Stimulated activated CD4-positive, alpha-beta T cell treated with anti-CD3 and anti-CD28 coated beads, Interleukin-1b, Interleukin-23, amount 100 ng/mL, for 24 hours (primary cell): ENCODE data around the gene EIF1B.
A peak's percentile ranks its signal among the peaks of the same experiment; 100 is the strongest.

ENCODE experiments used
- DNase-seq, 4 experiments: peaks; one replicate each; pipeline ENCODE4 v3.0.0-alpha.2; 2020; ENCODE audit warnings: low read depth in 4 of 4, low spot score in 1 of 4

Gene EIF1B

DNA sequence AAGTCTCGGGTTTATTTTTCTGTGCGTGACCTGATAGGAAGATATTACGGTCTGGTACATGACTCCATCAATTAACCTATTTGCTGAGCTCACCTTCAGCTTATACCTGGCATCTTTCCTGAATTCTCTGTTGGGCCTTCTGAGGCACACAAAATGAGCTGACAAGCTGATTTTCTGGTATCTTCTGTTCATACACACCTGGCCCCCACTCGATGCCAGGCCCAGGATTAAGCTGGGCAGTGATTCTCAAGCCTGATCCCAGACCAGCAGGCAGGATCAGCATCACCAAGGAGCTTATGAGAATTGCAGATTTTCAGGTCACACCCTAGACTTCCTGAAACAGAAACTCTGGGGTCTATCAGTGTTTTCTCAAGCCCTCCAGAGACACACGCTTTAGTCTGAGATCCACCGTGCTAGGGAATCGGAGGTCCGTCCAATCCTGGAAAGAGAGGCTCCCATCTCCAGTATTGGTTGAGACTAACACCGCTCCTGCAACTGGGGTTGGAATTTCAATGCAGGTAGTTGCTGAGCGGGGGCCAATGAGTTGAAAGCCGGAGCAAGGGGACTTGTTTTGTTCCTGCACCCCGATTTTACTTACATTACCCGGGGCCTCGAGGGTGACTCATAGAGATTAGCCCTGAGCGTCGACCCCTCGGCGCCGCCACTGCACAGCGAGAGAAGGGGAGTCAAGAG lies 636 bp upstream of the EIF1B start:
- no peak for DNase-seq

DNA sequence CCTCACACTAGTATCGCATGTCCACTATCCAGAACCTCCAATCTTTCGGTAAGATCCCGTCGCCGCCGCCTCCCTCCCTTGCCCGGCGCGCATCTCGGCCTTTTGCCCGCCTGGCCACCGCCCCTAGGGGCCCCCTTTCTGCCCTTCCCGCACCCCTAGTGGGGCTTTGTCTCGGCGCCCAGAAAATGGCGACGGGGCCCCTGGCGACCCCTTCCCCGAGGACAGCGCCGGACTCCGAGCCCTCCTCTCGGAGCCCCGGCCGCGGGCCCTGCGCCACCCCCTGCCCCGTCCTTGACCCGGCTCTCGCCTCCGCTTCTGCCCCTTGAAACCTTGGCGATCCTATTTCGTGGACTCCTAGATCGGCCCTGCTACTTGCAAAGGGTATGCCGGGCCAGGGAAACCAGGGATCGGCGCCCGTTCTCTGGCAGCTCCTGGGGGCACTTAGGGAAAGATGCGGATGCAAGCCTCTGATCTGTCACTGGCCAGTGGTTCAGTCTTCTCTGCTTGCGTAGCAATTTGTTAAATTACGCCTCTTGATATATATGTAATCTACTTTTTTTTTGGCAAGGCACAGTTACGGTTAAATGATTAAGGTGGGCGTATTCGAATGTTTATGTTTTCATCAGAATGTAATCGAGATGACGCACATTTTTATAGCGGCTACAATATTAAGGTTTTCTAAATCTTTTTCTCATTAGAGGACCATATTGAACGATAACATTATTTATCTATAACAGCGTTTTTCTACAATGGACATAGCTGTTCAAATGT lies 603 bp downstream of the EIF1B start:
- peak in 2 of 4 experiments; percentile 9 to 16 for DNase-seq

DNA sequence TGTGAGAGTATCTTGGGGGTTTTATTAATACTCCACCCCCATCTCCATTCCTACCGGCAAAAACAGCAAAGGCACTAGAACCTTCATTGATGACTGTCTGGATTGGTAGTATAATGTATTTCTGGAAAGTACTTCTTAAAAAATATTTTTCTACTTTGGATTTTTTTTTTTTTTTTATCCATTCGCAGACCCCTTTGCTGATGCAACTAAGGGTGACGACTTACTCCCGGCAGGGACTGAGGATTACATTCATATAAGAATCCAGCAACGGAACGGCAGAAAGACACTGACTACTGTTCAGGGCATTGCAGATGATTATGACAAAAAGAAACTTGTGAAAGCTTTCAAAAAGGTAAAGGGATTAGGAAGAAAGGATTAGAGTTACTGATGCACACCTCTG lies 1.2 kb downstream of the EIF1B start:
- DNase-seq: no peak

DNA sequence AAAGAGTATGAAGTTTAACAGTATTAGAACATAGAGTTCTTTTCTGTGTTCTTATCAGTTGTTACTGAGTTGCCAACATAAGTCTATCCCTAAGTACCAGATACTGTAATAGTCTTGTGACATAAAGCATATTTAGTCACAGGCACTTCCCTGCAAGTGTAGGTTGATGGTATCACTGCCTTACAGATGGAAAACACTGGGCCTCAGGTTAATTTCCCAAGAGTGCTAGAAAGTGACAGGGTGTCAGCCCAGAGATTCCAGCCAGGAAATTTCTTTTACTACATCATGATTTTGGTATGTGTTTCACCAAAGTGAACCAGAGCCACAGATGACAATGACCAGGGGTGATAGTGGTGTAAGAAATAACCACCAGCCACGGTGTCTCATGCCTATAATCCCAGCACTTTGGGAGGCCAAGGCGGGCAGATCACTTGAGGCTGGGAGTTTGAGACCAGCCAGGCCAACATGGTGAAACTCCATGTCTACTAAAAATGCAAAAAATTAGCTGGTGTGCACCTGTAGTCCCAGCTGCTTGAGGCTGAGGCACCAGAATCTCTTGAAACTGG lies 3.2 kb downstream of the EIF1B start:
- DNase-seq: no peak

DNA sequence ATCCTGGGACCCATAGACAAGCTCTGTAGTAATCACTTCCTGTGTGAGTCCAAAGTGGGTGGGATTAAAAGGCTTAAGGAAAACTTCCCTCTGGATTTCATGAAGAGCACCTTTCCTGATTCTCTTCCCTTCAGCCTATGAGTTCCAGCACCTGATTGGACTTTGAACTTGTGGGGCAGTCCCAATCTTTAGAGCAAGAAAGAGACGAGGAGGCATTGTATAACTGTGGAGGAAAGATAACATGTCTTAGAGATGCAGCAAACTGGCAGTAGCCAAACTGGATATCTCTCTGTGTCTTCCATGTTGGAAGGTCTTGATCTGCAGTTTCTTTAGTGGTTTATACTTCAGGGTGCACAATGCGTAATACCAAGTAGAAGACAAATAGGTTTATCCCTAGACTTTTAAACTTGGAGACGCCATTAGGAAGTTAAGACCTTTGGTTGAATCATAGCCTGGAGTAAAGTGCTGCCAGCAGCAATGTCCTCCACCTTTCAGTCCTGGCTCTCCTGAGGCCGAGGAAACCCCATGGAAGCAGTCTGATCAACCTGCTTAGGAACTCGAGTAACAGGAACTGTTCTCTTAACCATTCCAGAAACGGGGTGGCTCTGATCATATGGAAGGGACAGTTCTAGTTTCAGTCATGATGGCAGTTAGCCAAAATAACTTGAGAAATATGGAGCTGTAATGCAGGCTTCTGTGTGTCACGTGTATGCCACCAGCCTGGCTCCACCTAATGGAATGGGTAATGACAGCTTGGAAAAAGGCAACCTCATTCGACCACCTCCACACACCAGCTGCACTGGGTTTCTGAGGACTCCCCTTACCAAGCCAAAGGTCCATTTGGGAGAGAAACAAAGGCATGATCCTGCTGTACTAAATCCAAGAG lies 4.7 kb downstream of the EIF1B start:
- no peak for DNase-seq

DNA sequence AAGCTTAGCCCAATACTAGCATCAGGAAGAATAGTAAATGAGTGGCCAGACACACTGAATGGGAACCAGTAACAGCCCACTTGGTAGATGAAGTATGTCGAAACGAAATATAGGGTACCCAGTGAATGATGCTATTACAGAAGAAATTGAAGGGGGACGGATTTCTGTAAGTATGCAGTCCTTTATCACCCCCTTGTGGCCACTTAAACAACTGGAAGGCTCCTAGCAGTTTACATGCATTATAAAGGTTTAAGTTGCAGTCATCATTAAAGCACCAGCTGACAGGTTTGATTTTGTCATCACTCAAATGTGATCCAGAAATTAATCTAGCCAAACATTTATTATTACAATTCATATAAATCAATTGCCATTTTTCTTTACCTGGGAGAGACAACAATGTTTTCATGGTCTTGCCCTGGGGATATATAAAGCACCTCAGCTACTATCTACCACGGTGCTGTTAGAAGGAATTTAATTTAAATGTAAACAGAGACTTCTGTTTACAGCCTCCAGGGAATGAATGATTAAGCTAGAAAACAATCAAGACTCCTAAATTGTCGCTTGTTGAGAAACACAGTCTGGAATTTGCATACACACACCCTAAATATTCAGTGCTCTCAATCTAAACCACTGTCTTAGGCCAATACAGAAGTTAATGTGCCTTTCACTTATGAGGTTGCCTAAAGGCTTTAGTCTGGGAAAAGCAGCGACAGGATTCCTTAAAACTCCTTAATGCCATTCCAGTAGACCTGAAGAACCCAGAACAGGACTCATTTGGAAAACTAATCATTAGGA lies 7.8 kb downstream of the EIF1B start:
- no peak for DNase-seq

DNA sequence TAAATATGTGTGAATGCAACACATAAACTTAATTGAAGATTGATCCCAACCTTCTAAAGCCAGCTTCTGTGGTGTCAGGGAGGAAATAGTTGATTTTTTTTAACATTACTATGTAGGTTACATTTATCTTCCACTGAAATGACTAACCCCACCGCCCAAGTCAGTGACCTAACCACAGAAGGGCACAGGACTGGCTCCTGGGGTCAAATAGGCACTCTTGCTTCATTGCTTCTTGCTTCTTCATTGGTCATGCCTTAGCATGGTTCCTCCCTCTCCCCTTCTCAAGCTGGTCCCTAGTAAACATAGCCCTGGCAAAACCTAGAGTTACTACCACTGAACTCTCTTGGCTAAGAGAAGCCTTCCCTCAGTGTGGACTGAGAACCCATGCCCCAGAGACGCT lies 12.3 kb downstream of the EIF1B start:
- no peak for DNase-seq

DNA sequence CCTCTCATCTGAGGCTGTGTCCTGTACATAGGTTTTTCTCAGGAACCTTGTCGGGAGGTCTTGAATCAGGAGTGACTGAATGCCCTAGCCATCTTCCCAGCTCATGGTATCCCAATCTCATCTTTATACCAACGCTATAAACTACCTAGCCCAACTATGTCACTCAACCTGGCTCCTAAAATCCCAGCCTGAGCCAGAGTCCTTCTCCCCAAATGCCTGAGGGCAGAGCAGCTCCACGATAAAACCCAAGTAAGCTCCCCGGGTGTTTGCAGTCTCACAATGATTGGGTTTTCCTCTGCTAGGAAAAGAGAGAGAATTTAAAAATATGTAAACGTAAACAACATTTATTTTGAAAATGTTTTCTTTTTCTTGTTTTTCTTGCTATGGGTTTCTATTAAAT lies 14.4 kb downstream of the EIF1B start:
- no peak for DNase-seq

DNA sequence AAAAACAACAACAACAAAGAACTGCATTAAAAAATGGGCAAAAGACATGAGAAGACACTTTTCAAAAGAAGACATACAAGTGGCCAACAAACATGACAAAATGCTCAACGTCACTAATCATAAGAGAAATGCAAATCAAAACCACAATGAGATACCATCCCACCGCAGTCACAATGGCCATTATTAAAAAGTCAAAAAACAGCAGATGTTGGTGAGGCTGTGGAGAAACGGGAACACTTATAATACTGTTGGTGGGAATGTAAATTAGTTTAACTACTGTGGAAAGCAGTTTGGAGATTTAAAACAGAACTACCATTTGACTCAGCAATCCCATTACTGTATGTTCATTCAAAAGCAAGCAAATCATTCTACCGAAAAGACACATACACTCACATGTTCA lies 15.1 kb downstream of the EIF1B start:
- DNase-seq: no peak

DNA sequence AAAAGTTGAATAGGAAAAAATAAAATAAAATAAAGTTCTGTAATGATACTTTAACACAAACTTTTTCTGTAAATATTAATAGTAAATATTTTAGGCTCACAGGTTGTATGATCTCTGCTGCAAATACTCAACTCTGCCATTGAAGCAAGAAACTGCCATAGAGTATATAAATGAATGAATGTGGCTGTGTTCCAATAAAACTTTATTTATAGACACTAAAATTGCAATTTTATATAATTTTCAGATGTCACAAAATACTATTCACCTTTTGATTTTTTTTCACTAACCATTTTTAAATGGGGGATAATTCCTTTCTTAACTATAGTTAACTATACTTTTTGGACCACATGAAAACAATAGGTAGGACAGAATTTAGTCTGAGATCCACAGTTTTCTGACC lies 16.0 kb downstream of the EIF1B start:
- no peak for DNase-seq

DNA sequence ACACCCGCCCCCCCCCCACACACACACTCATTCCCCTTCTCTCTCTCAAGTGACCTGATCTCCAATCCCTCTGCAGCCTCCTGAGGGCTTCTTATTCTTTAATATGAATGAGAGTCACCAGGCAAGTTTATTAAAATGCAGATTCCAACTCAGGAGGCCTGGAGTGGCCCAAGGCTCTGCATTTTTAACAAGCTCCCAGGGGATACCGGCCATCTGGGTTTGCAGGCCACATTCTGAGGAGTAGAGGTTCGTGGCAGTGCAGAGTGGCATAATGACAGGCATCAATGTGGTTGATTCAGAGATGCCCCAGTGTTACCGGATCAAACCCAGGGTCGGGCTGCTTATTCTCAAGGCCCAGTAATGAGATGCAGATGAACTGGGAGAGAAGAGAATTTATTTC lies 18.9 kb downstream of the EIF1B start:
- DNase-seq: no peak

DNA sequence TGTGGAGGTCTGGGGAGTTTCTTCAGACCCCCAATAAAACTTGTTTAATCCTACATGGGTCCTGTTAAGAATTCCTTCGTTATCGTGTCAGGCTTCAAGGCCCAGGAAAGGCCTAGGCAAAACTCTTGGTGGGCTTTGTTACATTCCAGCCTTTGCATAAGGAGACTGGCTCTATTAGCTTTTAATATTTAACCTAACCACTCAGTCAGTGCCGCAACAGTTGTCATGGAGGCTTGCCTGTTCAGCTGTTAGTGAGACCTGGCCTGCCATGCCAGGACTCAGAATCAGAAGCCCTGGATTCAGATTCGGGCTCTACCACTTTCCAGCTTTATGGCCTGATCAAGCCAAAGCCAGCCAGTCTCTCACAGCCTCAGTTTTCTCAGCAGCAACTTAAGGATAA lies 19.6 kb downstream of the EIF1B start:
- no peak for DNase-seq

DNA sequence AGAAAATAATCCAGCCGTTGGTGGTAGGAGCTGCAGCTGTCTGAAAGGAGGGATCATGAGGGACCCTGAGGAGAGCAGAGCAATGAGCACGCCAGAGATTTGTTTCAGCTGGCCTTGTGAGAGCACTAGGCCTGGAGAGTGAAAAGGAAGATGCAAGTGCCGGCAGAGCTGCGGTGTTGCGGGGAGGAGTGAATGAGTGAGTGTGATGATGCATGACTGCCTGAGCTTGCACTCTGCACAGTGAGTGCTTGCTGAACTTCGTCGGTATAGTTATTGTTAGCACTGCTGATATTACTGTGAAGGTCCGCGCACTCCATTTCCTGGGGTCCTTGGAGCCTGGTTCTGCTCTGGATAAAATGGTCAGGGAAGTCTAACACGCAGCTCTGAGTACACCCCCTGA lies 23.2 kb downstream of the EIF1B start:
- DNase-seq: no peak

DNA sequence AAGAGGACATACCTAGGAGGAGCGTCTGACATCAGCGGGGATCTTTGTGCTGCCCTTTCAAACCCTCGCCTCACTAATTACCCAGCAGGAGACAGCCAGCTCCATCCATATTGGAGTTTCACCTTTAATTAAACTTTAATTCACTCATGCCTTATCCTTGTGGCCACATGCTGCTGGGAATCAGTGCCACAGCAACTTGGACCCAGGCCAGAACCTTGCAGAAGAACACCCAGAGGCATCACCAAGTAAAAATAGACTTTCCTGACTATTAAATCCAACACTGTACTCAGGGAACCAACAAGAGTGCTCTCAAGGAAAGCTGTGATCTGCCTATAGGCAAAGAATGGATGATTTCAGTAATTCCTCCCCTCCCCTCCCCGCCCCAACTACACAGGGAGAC lies 23.9 kb downstream of the EIF1B start:
- no peak for DNase-seq

DNA sequence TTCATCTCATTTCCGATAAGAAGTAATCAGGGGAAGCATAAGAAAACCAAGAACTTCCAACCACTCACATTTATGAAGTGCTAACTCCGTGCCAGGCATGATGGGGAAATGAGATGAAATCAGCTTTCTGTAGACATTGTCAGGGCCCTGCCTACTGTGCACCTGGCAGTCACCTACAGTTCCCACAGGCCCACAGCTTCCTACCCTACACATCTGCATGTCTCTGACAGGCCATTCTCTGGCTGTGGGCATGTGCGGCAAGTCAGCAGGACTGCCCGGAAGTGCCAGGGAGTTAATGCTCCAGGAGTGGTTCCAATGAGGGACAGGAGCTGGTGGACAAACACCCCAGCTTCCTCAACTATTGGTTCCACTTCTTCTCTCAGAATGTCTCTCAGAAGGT lies 24.3 kb downstream of the EIF1B start:
- DNase-seq: no peak

DNA sequence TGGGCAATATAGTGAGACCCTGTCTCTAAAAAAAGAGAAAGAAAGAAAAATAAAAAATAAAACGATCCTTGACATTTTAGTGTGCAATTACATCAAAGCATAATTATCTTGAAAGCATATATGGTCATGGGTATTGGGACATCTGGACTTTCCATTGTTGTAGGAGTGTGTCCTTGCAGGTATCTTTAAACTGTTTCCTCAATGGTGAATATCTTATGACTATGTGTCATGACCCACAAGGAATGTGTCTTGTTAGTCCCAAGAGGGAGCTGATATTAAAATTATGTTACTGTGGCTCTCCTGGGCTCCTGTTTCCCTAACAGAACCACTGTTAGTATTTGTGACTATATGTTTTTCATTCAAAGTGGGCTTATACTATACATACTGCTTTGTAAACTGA lies 26.6 kb downstream of the EIF1B start:
- no peak for DNase-seq

DNA sequence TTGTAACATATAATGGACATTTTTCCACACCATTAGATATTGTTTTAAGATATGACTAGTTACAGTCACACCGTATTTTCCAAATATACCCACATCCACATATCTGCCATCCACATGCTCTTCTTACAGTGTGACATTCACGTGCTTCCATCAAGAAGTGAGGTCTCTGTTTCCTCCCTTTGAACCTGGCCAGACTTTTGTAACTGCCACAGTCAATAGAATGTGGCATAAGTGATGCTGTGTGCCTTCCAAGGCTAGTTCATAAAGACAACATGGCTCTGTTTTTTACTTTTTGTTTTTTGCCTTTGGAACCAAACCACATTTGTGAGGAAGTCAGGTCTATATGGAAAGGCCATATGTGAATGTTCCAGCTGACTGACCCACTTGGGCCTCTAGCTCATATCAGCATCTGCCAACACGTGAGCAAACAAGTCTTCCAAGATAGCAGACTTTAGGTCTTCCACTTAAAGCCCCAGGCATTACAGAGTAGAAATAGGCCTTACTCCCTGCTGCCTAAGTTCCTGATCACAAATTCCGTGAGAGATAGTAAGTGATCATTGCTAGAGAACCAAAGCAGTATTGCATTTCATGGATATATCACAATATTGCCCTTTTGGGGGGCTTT lies 27.1 kb downstream of the EIF1B start:
- DNase-seq: no peak

DNA sequence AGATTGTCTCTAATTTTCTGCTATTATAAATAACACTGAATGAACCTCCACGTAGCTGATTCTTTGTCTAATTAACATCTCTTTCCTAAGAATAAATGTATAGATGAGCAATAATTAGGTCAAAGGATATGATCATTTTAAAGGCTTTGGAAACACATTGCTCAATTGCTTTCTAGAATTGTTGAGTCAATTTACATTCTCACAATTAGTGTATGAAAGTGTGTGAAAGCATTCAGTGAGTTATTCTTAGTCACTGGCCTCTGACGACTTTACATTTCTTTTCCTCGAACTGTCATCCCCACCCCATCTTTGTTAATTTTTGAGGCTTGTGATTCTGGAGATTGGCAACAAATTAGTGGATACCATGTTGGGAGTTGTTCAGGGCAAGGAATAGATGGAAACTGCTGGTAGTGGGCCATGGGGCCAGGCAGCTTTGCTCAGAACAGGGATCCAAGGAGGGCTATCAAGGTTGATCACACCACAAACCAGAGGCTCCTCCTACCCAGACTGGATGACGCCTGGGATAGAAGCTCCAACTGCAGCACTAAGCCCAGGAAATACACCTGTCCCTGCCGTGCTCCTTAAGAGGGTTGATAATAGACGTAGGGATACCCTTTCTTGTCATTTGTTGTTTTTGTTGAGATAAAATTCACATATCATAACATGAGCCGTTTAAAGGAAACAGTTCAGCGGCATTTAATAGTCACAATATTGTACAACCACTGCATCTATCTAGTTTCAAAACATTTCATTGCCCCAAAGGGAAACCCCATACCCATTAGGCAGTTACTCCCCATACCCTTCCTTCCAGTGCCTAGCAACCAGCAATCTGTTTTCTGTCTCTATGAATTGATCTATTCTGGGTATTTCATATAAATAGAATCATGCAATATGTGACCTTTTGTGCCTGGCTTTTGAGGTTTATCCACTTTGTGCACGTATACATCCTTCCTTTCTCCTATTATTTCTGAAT lies 27.9 kb downstream of the EIF1B start:
- no peak for DNase-seq

DNA sequence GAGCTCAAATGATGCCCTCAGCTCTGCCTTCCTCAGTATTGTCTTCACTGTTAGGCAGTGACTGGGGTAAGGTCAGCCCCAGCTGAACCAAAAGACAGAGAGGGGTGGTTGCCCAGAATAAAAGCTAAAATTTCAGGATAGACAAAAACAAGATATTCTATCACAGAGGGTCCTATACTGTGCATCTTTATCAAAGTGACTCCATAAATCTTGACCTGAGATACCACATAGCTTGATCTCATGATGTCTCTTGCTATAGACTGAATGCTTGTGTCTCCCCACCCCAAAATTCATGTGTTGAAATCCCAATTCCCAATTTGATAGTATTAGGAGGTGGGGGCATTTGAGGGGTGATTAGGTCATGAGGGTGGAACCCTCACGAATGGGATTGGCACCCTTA lies 30.4 kb downstream of the EIF1B start:
- no peak for DNase-seq
